ENCODE data around the gene CTSD. TPM values are rescaled to one million over a fixed set of nuclear protein-coding genes. Genes with fewer than 3 reads are reported as not detected.
"Not testable (repeated sequence)": the region's sequence is repeated elsewhere in the genome, so short reads cannot be mapped to it uniquely, and the experiment has no call there.

The CTSD gene
- polyA plus RNA-seq, 1 donor: 137 TPM

DNA sequence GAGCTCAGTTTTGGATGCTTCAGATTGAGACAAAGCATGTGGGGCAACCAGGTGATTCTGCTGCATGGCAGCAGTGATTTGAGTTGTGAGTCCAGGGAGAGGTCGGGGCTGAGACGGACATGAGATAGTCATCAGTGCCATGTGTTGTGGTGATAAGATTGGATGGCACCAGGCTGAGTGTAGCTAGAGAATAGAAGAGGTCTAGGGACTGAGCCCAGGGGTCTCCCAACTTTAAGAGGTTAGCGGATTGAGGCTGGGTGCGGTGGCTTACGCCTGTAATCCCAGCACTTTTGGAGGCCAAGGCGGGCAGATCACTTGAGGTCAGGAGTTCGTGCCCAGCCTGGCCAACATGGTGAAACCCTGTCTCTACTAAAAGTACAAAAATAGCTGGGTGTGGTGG is 6.3 kb upstream of the CTSD start:
- DNase-seq: no peak

GRCh38 chr11:1769304-1769936 is 5.7 kb upstream of the CTSD start:
- DNase-seq: not testable (repeated sequence)

GRCh38 chr11:1768141-1768469 is 4.4 kb upstream of the CTSD start:
- no peak for DNase-seq

DNA sequence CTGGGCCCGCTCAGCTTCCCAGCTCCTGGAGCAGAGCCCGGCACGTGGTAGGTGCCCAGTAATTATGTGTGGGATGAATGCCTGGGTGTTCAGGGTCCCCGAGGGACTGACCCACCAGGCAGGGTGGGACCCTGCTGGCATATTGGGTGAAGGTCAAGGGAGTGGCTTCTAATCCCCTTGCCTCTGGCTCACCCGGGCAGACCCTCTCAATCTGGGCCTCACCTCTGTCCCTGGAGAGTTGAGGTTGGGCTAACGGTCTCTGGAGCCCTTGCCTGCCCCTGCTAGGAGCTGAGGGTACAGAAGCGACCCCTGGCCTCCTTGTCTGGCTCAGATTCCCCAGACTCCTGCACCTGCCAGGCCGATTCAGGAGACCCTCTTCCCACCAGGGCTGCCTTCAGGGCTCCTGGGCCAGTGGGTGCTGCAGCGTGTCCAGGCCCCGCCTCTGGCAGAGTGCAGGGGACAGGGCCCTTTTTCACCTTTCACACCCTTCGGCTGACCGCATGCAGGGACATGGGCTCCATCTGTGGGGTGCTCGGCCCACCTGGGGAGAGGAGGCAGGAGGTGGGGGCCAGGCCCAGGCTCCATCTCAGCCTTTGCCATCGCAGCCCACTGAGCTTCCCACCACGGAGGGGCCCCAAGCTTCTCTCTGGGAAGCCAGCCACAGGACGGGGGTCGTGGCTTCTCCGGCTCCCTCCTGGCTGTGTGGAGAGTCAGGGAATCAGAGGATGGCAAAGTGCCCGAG is 3.8 kb upstream of the CTSD start:
- DNase-seq: no peak

- DNase-seq: no peak
Observed at GRCh38 chr11:1766719-1767398, 3.1 kb upstream of the CTSD start.

DNA sequence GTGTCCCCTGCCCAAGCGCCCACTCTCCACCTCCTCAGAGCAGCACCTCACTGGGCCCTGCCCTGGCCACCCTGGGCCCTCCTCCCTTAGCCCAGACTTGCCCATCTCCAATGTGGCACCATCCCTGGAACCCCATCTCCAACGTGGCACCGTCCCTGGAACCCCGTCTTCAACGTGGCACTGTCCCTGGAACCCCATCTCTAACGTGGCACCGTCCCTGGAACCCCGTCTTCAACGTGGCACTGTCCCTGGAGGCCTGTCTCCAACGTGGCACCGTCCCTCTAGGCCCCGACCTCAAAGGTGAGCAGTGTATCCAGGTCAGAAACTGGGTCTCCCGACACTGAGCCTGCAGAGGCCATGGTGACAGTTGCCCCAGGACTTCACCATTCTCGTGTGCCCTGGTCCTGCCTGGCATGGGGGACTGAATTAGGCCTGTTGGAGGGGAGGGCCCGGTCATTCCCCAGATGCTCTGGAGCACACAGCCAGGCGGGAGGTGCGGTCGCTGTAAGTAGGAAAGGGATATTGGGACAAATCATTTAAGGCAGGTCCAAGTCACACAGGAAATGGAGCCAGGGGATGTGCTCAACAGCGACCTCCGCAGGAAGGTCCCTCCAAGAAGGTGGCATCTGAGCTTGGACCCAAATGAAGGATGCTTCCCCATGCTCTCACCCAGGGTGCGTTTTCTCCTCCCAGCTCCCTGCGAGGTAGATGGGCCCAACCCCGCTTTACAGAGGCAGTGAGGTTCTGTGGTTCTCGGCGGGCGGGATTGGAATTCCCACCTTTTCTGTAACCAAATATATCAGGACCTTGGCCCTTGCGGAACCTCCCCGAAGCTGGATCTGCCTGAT is 2.4 kb upstream of the CTSD start:
- no peak for DNase-seq

DNA sequence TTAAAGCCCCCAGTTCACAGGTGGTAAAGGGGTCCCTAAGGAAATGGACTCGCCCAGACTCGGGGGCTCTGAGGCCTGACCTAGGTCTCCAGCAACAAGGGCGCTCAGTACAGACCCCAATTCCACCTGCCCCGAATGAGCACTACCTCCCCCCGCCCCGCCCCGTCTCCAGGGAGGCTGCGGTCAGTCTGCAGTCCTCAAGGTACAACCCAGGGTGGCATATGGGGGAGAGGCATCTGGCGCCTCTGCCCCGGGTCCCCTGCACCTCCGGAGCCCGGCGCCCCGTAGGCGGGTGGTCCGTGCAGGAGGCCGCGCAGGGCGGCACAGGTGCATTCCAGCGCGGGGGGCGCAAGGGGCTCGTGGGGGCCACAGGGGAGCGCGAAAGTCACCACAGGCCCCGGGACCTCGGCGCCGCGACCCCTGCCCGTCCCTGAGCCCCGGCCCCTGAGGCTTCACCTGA is 361 bp downstream of the CTSD start:
- DNase-seq: no peak

DNA sequence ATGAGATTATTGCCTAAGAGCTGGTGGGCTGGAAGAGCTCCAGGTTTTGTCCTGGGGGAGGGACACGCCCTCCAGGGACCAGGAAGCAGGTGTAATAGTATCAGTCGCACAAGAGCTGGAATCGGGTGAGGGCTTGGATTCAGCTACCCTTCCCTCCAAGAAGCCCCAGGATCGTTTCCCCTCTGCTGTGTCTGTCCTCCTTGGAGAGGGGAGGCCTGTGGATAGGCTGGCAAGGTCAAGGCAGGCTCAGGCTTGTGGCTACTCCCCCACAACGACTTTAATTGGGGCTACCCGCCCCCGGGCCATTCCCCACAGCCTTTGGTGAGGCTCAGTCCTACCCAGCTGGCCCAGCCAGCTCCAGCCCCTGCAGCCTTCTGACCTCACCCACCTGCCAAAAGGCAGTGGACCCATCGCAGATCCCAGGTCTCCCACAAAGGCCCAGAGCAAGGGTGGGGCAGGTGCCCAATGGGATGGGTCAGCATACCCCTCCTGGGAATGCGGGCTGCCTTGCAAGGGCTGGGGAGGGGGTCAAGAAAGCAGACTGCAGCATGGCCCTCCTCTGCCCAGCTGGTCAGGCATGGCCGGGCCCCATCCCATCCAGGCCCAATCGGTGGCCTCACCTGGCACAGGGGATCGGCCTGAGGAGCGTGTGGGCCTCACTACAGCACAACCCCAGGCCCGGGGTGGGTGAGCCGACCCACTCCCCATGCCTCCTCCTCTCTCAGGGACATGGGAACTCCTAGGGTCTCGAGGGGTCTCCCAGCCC is 1.0 kb downstream of the CTSD start:
- no peak for DNase-seq

DNA sequence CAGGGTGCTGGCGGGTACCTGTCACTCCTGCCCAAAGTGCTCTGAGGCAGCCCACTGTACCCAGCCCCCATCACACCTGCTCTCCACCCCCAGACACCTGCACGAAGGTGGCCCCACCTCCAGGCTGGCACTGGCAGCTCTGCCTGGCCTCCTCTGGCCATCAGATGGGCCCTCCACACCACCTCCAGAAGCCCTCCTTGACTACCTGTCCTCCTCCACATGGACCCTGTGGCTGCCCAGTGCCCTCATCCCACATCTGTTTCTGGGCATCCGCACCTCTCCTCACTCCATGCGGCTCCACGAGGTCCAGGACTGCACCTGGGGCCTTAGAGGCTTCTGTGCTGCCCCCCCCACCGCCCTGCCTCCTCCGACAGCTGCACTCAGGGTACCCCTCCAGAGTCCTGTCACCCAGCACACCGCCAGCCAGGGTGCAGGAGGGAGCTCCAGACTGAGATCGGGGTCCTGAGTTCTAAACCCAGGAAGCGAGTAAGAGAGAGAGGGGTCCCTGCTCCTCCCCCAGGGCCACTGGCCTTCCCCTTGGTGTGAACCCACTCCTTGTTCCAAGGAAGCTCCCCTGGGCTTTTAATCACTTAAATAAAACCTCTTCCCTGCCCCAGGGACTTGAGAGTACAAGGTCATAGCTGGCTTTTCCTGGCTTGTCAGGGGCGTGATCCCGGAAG is 1.7 kb downstream of the CTSD start:
- DNase-seq: no peak

GRCh38 chr11:1761110-1761856 is 2.4 kb downstream of the CTSD start:
- no peak for DNase-seq

- peak; percentile 64 for DNase-seq
Observed at GRCh38 chr11:1760351-1761109, 3.2 kb downstream of the CTSD start.

DNA sequence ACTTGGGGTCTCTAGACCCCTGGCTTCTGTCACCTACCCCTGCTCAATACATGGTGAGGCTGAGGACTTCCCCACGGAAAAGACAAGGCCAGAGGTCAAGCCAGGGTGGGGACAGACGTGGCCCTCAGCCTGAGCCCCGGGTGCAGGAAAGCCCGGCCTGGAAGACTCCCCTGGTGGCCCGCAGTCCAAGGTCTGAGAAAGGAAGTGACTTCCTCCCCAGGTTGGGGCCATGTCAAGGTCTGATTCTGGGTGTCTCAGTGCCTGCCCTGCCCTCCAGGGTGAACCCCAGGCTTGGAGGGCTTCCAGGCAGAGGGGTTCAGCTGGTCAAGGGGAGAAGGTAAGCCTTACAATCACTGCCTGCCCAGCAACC is 3.9 kb downstream of the CTSD start:
- no peak for DNase-seq

GRCh38 chr11:1759151-1759850 is 4.4 kb downstream of the CTSD start:
- no peak for DNase-seq

DNA sequence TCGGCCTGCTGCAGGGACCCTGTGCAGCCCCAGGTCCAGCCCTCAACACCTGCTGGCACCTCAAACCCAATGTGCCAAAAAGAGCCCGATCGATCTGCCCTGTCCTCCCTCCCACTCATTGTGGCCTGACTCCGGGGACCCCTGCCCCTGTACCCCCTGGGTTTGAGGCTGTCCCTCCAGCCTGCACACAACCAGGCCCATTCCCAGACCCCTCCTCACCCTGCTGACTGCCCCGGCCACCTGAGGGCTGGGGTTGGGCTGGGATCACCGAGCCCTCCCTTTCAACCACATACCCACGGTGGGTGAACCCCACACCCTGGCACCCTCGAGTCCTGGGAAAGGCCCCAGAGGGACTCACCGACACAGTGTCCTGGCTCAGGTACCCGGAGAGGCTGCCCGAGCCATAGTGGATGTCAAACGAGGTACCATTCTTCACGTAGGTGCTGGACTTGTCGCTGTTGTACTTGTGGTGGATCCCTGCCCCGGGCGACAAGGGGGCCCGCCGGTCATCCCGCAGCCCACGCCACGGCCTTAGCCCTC is 5.0 kb downstream of the CTSD start:
- no peak for DNase-seq

GRCh38 chr11:1757861-1758610 is 5.7 kb downstream of the CTSD start:
- DNase-seq: no peak

- no peak for DNase-seq
Observed at GRCh38 chr11:1756791-1757771, 6.6 kb downstream of the CTSD start.

All from hindlimb muscle (tissue), 1 donor.